8988T (cell line): Measurements from ENCODE around the gene F12.
"Not testable (repeated sequence)": the region's sequence is repeated elsewhere in the genome, so short reads cannot be mapped to it uniquely, and the experiment has no call there.

Experiments
- DNase-seq: peaks from one replicate; pipeline ENCODE4 v3.0.0; 2011

F12 gene

GRCh38 chr5:177385720-177386119, 23.6 kb downstream of the F12 start:
- no peak for DNase-seq

DNA sequence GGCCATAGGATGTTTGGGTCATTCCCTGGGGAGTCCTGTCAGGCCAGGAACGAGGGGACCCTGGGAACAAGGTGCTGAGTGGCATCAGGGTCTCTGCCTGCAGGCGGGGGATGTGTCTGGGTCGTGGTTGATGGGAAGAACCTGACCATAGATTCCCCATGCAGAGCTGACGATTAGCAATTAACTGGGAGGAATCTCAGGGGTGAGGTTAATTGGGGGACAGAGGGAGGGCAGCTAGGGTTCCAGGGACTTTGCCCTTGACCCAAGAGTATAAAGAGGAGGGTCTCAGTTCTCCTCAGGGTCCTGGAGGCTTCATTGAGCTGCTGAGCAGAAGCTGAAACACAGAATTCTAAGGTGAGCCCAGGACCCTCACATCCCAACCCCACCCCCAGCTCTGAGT, 25.2 kb downstream of the F12 start, which contains the start of gene SLC34A1:
Gene SLC34A1, plus strand, starts transcription at position 301 of the 400 bp plus-strand sequence. CDS start 1,308 bp downstream, outside the sequence.
- no peak for DNase-seq

- DNase-seq = no peak
These were observed 26.2 kb downstream of the F12 start for GRCh38 chr5:177383181-177383580.

DNA sequence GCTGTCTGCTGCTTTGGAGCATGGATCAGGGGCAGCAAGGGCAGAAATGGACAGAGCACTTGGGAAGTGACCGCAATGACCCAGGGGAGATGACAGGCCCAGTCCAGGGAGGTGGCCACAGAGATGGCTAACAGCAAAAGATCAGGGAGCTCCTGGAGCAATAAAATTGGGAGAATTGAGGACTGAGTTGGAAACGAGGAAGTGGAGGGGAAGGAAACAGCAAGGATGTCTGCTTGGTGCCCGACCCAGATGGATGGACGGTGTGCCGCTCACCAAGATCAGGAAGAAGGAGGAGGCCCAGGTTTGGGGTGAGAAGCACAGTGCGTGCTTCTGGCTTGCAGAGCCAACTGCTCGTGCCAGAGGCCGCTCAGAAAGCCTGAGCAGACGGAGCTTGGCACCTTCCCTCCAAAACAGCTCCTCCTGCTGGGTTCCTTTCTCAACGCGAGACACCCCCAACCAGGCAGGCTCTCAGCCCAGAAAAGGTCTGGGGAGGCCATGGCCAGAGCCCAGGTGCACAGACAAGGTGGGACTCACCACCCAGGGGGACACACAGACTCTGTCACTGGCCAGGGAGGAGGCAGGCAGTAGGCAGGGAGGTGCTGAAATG, 26.8 kb downstream of the F12 start:
- peak; percentile 75 for DNase-seq

GRCh38 chr5:177380805-177381126, 28.6 kb downstream of the F12 start:
- no peak for DNase-seq

GRCh38 chr5:177378884-177379883, 30.2 kb downstream of the F12 start:
- no peak for DNase-seq

DNA sequence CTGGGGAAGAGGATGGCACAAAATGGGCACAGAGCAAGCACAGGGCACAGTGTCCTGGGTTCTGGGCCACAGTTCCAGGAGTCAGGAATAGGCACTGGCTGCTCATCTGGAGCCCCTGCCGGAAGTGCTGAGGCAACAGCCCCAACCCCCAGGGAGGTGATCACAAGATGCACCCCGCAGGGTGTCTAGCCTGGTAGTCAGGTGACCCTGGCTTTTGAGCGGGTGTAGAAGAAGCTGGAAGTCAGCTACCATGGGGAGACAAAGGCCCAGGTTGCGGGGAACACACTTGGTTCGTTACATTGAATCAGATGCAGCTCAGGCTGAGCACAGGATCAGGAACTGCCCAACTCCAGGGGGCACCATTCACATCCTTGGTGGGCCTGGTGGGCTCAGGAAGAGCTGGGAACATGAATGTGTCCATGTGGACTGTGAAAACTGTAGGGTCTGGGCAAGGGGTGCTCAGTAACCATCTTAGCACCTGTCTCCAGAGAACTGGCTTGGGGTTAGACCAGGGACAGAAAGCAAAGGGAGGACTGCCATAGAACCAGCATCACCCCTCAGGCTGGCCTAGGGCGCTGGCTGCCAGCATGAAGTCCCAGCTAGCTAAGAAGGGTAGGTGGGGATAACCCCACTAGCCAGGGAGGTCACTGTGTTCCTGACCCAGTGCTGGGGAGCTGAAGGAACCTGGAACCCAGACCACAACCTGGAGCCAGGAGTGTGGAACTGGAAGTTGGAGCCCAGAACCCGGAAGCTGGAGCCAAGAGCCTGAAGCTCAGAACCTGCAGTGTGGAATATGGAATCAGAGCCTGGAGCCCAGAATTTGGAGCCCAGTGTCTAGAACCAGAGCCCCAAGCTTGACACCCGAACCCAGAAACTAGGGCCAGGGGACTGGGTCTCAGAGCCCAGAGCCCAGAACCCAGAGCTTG, 31.2 kb downstream of the F12 start:
- DNase-seq = no peak

- no peak for DNase-seq
These were observed 33.3 kb downstream of the F12 start for GRCh38 chr5:177376107-177376506.

- not testable (repeated sequence) for DNase-seq
These were observed 33.8 kb downstream of the F12 start for GRCh38 chr5:177375516-177375915.

DNA sequence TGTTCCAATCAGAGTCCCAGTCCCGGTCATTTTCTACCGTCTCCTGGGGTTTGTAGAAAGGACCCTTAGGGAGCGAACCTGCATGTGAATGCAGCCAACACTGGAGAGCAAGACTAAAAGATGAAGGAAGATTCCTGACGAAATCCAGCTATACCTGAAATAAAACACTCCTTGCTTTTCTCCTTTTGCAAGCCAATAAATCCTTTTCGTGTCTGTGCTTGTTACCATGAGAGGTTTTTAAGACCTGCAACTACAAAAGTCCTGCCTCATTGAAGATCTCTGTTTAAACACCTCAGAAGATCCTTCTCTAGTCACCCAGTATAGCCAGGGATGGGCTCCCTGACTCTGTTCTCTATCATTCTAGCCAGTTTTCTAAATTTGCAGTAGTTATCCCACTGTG, 35.2 kb downstream of the F12 start:
- no peak for DNase-seq

- no peak for DNase-seq
These were observed 35.6 kb downstream of the F12 start for GRCh38 chr5:177373806-177374205.

DNA sequence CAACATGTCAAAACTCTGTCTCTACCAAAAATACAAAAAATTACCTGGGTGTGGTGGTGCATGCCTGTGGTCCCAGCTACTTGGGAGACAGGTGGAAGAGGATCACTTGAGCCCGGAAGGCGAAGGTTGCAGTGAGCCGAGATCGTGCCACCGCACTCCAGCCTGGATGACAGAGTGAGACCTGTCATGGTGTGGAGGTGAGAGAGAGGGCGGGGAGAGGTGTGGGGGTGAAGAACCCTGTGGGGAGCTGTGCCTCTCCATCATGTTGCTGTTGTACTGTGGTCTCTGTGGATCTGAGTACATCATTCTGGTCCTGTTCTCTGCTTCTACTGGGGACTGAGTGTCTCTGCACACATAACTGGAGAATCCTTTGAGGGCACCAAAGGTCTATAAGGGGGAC, 36.5 kb downstream of the F12 start:
- DNase-seq = no peak

GRCh38 chr5:177372034-177372896, 37.1 kb downstream of the F12 start:
- DNase-seq = no peak

- no peak for DNase-seq
These were observed 38.0 kb downstream of the F12 start for GRCh38 chr5:177371120-177372033.

DNA sequence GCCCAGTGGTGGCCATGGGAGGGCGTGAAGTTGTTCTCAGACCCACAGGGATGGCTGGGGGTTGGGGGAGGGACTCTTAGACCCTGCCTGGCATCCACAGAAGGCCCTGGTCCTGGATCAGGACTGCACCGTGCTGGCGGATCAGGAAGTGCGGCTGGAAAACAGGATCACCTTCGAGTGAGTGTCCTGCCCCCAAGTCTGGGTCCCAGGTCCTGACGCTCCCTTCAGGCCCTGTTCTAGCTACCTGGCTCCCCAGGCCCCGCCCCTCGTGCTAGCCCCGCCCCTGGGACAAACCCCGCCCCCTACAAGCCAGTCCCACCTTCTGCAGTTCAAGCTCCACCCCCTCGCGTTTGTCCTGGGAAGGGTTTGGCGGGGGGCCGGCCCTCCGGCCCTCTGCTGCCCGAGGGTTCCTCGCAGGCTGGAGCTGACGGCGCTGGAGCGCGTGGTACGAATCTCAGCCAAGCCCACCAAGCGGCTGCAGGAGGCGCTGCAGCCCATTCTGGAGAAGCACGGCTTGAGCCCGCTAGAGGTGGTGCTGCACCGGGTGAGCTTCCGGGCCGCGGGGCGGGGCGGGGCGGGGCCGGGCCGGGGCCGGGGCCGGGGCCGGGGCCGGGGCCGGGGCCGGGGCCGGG, 38.8 kb downstream of the F12 start:
- peak; percentile 99 for DNase-seq

GRCh38 chr5:177369645-177370440, 39.5 kb downstream of the F12 start:
- DNase-seq = no peak

DNA sequence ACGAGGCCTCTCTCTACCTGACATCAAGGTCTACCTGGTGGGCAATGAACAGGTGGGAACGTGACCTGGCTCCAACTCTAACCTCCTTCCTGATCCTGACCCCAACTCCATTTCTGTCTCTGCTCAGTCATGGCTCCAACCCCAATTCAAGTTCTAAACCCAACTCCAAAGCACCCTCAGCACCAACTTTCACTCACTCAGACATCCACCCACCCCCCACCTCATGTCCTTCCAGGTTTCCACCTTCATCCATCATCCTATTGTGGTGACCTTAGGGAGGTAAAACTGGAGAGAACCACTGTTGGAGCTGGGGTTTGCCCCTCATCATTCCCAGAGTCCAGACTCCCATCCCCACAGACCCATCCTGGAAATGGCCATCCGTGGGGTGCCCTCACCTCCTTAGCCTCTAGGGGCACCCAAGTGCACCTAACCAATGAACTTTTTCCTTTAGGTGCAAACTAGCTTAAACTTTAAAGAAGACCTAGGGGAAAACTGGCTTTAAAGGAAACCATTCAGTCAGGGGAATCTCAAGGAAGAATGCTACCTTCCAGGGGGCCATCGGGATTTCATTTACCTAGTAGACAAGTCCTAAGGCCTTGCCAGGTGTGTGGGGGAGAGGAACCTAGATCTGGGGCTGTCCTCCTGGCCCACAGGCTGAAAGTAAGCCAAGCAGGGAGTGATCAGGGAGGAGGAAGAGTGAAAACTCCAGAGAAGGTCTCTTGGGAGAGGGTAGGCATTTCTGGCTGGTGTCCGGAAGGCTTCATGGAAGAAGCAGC, 40.3 kb downstream of the F12 start:
- DNase-seq = peak; percentile 89

GRCh38 chr5:177367981-177368868, 41.1 kb downstream of the F12 start:
- DNase-seq = no peak
